Measurements from ENCODE around the gene CRADD. TPM values are rescaled to one million over a fixed set of nuclear protein-coding genes. Genes with fewer than 3 reads are reported as not detected.
"Not testable (repeated sequence)": the region's sequence is repeated elsewhere in the genome, so short reads cannot be mapped to it uniquely, and the experiment has no call there.

Gene CRADD
- total RNA-seq, 3 donors from 2014 or later: 24.0 to 49.8 (median 44.2) TPM

- no peak for DNase-seq (ENCODE audit: low spot score in 2 of 2)
- Histone ChIP-seq H3K36me3 (no peaks in the 10 kb centered on the region), H3K4me3 (no peak overlapping the region), H3K4me1 (no peaks in the 10 kb centered on the region), H3K27ac (no peak overlapping the region), H3K27me3 (no peaks in the 10 kb centered on the region), H3K9me3 (no peaks in the 10 kb centered on the region)
- TF ChIP-seq POLR2A (IDR thresholded peaks at IDR 0.05): no peak
- no peak for TF ChIP-seq CTCF (IDR thresholded peaks at IDR 0.05)
- TF ChIP-seq POLR2AphosphoS5 (IDR thresholded peaks at IDR 0.05): no peak
- intact Hi-C loops (cut with DNase I; ENCODE audit: low total_unique reads): no loop called here
Measured at GRCh38 chr12:93638954-93639353, 38.2 kb upstream of the CRADD start.

DNA sequence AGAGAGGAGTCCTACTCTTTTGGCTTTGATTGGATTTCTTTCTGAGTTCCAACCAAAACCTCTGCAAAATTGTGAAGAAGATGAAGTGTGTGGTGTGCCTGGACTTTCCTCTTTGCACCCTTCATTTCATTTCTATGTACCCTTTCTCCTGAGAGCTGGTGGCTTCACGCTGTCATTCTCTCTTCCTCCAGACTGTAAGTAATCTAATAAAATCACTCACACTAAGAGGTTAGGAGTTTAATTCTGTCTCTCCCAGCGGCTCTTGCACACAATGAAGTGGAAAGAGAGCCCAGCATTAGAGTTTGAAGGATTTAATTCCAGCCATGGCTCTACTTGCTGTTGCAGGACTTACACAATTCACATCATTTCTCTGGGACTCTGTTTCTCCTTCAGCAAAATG, 37.8 kb upstream of the CRADD start:
- intact Hi-C loops (cut with DNase I; ENCODE audit: low total_unique reads): no loop called here
- H3K27ac ChIP-seq: no peak overlapping the region
- H3K4me3 ChIP-seq: no peak overlapping the region
- H3K27me3 ChIP-seq: no peaks in the 10 kb centered on the region
- no peaks in the 10 kb centered on the region for H3K4me1 ChIP-seq
- TF ChIP-seq POLR2AphosphoS5 (IDR thresholded peaks at IDR 0.05) (no peak), CTCF (IDR thresholded peaks at IDR 0.05) (no peak), POLR2A (IDR thresholded peaks at IDR 0.05) (no peak)
- no peaks in the 10 kb centered on the region for H3K9me3 ChIP-seq
- DNase-seq (ENCODE audit: low spot score in 2 of 2): no peak
- H3K36me3 ChIP-seq: no peaks in the 10 kb centered on the region

DNA sequence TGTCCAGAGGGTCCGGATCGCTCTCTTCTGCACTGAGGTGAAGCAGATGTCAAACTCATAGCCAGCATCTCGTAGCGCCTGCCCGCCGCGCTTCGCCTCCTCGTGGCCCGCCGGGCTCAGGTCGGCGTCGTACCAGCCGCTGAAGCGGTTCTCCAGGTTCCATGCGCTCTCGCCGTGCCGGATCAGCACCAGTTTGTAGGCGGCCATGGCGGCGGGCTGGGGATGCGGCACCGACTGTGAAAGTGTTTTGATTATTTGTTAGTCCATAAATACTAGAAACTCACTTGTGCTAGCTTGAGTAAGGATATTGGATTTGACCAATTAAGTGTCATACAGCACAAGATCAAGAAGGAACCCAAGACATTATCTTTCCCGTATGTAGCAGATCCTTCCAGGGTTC, 35.8 kb upstream of the CRADD start:
- intact Hi-C loops (cut with DNase I; ENCODE audit: low total_unique reads); H3K27ac ChIP-seq; H3K36me3 ChIP-seq: not testable (repeated sequence)

GRCh38 chr12:93642751-93643150, 34.4 kb upstream of the CRADD start:
- H3K36me3 ChIP-seq: no peaks in the 10 kb centered on the region
- no peaks in the 10 kb centered on the region for H3K9me3 ChIP-seq
- intact Hi-C loops (cut with DNase I; ENCODE audit: low total_unique reads): no loop called here
- no peaks in the 10 kb centered on the region for H3K27me3 ChIP-seq
- H3K4me1 ChIP-seq: no peaks in the 10 kb centered on the region
- TF ChIP-seq POLR2AphosphoS5 (IDR thresholded peaks at IDR 0.05): no peak
- no peak for TF ChIP-seq CTCF (IDR thresholded peaks at IDR 0.05)
- TF ChIP-seq POLR2A (IDR thresholded peaks at IDR 0.05): no peak
- H3K4me3 ChIP-seq: no peak overlapping the region
- DNase-seq (ENCODE audit: low spot score in 2 of 2): no peak
- H3K27ac ChIP-seq: no peak overlapping the region

More for the DNA sequence above, 35.8 kb upstream of the CRADD start:
- H3K4me1 ChIP-seq; H3K9me3 ChIP-seq; H3K27me3 ChIP-seq; DNase-seq (ENCODE audit: low spot score in 2 of 2); H3K4me3 ChIP-seq: not testable (repeated sequence)

GRCh38 chr12:93645702-93646101, 31.5 kb upstream of the CRADD start:
- H3K27me3 ChIP-seq: no peaks in the 10 kb centered on the region
- no peak overlapping the region for H3K4me3 ChIP-seq
- no peak overlapping the region for H3K27ac ChIP-seq
- intact Hi-C loops (cut with DNase I; ENCODE audit: low total_unique reads): no loop called here
- DNase-seq (ENCODE audit: low spot score in 2 of 2): no peak
- H3K36me3 ChIP-seq: no peaks in the 10 kb centered on the region
- TF ChIP-seq POLR2A (IDR thresholded peaks at IDR 0.05): no peak
- no peak for TF ChIP-seq CTCF (IDR thresholded peaks at IDR 0.05)
- H3K9me3 ChIP-seq: no peaks in the 10 kb centered on the region
- no peaks in the 10 kb centered on the region for H3K4me1 ChIP-seq

DNA sequence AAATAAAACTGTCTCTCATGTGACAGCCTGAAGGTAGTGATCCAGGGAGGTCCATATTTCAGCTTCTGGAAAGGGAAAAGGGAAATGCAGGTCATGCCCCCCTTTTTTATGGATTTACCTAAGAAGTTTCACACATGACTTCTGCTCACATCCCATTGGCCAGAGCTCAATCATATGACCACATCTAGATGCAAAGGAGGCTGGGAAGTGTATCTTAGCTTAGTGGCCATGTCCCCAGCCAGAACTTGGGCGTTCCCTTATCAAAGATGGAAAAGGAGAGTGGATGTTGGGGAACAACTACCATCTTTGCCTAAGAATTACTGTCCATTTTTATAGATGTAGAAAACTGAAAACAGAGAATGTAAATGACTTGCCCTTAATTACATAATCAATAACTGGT, 26.5 kb upstream of the CRADD start:
- TF ChIP-seq POLR2AphosphoS5 (IDR thresholded peaks at IDR 0.05): no peak
- TF ChIP-seq CTCF (IDR thresholded peaks at IDR 0.05): no peak
- no peak for TF ChIP-seq POLR2A (IDR thresholded peaks at IDR 0.05)
- Histone ChIP-seq H3K4me1 (no peaks in the 10 kb centered on the region), H3K9me3 (no peaks in the 10 kb centered on the region), H3K27me3 (no peaks in the 10 kb centered on the region), H3K4me3 (no peak overlapping the region), H3K27ac (no peak overlapping the region), H3K36me3 (no peaks in the 10 kb centered on the region)
- DNase-seq (ENCODE audit: low spot score in 2 of 2): no peak
- intact Hi-C loops (cut with DNase I; ENCODE audit: low total_unique reads): no loop called here
